HepG2 (cell line): ENCODE measurements around the gene GSPT1. TPM values are rescaled to one million over a fixed set of nuclear protein-coding genes. Genes with fewer than 3 reads are reported as not detected.

ENCODE experiments used
- ELF4 ChIP-seq: sonication (generic); formaldehyde crosslinking; IDR thresholded peaks from 2 replicates; pipeline ENCODE4 v1.5.0; 2020; ENCODE audit warnings: missing genetic modification reagents, mild to moderate bottlenecking, moderate library complexity, borderline replicate concordance
- HDAC2 ChIP-seq: sonication (generic); formaldehyde crosslinking; IDR thresholded peaks from 2 replicates; pipeline ENCODE4 v1.4.0; 2020; ENCODE audit warnings: missing genetic modification reagents
- KLF15 ChIP-seq: sonication (generic); formaldehyde crosslinking; IDR thresholded peaks from 2 replicates; pipeline ENCODE4 v1.8.1; 2023; ENCODE audit warnings: borderline replicate concordance, mild to moderate bottlenecking, inconsistent platforms, missing genetic modification reagents, mixed read lengths
- TAF15 ChIP-seq: fragments of 200-400 bp; formaldehyde crosslinking; IDR thresholded peaks from one replicate; pipeline ENCODE4 v1.6.1; 2018; ENCODE audit warnings: mild to moderate bottlenecking, low read depth, low read length; ENCODE audit not compliant: poor library complexity, severe bottlenecking
- ZBTB3 ChIP-seq: sonication (generic); formaldehyde crosslinking; IDR thresholded peaks from 2 replicates; pipeline ENCODE4 v1.4.0; 2020; ENCODE audit warnings: low read depth, mild to moderate bottlenecking, moderate library complexity, missing genetic modification reagents, borderline replicate concordance
- ZEB1 ChIP-seq: IDR thresholded peaks from 2 replicates; pipeline ENCODE4 v1.6.1; 2012; ENCODE audit warnings: mild to moderate bottlenecking, low read depth, inconsistent platforms; ENCODE audit not compliant: insufficient replicate concordance
- ZNF430 ChIP-seq: sonication (generic); formaldehyde crosslinking; IDR thresholded peaks from 2 replicates; pipeline ENCODE4 v1.9.0; 2021; ENCODE audit warnings: mild to moderate bottlenecking, missing genetic modification reagents
- ZNF546 ChIP-seq: sonication (generic); formaldehyde crosslinking; conservative IDR thresholded peaks from 2 replicates; pipeline ENCODE4 v1.8.1; 2023; ENCODE audit warnings: mild to moderate bottlenecking, missing genetic modification reagents
- ZNF616 ChIP-seq: sonication (generic); formaldehyde crosslinking; IDR thresholded peaks from 2 replicates; pipeline ENCODE4 v1.5.0; 2020; ENCODE audit warnings: low read depth, mild to moderate bottlenecking, missing genetic modification reagents
- polyA plus RNA-seq, 8 experiments: library from polyadenylated mRNA; depleted of rRNA in 3 of 8; stranded (reverse) in 7 of 8; unstranded in 1 of 8; fragments of >200 nt; fragmentation: Illumina TruSeq in 4 of 8; extraction: Trizol in 4 of 8; gene quantifications; 2 replicates each; pipeline versions ENCODE4 v1.2.1 to v1.2.3, GENCODE V29; 2011 to 2016; ENCODE audit warnings: low read depth in 4 of 8, missing spikeins in 1 of 8, mixed read lengths in 1 of 8; ENCODE audit not compliant: insufficient read depth in 1 of 8
- total RNA-seq, 5 experiments: library from RNA; depleted of rRNA; stranded (reverse); fragments of >200 nt; fragmentation: Illumina TruSeq; extraction: Trizol; gene quantifications; 2 replicates each; pipeline ENCODE4 v1.2.3, GENCODE V29; 2016; ENCODE audit warnings: low read depth in 1 of 5
- TF ChIP-seq, protein P1 (sequence below): sonication (generic); formaldehyde crosslinking; IDR thresholded peaks from 2 replicates; pipeline ENCODE4 v1.4.0; 2020; ENCODE audit warnings: missing genetic modification reagents, borderline replicate concordance
- TF ChIP-seq, protein P2 (sequence below): sonication (generic); formaldehyde crosslinking; IDR thresholded peaks from 2 replicates; pipeline ENCODE4 v1.4.0; 2020; ENCODE audit warnings: mild to moderate bottlenecking, missing genetic modification reagents, borderline replicate concordance
- TF ChIP-seq, protein P3 (sequence below): sonication (generic); formaldehyde crosslinking; IDR thresholded peaks from 2 replicates; pipeline ENCODE4 v1.4.0; 2020; ENCODE audit warnings: missing genetic modification reagents, borderline replicate concordance
- TF ChIP-seq, protein P4 (sequence below): sonication (generic); formaldehyde crosslinking; IDR thresholded peaks from 2 replicates; pipeline ENCODE4 v1.8.1; 2023; ENCODE audit warnings: mild to moderate bottlenecking, missing genetic modification reagents
- TF ChIP-seq, protein P5 (sequence below): sonication (generic); formaldehyde crosslinking; IDR thresholded peaks from 2 replicates; pipeline ENCODE4 v1.8.1; 2022; ENCODE audit warnings: mild to moderate bottlenecking, missing genetic modification reagents
- TF ChIP-seq, protein P6 (sequence below): IDR thresholded peaks from 2 replicates; pipeline ENCODE4 v1.6.1; 2016; ENCODE audit warnings: low read depth, borderline replicate concordance
- TF ChIP-seq, protein P7 (sequence below): sonication (generic); formaldehyde crosslinking; IDR thresholded peaks from 2 replicates; pipeline ENCODE4 v1.4.0; 2020; ENCODE audit warnings: missing genetic modification reagents

Gene GSPT1
- total and polyA plus RNA-seq, 2 of the 13 experiments (the other 11 are each of a cell fraction or from before 2014, with no cell fraction given), result 120 to 316 TPM

DNA sequence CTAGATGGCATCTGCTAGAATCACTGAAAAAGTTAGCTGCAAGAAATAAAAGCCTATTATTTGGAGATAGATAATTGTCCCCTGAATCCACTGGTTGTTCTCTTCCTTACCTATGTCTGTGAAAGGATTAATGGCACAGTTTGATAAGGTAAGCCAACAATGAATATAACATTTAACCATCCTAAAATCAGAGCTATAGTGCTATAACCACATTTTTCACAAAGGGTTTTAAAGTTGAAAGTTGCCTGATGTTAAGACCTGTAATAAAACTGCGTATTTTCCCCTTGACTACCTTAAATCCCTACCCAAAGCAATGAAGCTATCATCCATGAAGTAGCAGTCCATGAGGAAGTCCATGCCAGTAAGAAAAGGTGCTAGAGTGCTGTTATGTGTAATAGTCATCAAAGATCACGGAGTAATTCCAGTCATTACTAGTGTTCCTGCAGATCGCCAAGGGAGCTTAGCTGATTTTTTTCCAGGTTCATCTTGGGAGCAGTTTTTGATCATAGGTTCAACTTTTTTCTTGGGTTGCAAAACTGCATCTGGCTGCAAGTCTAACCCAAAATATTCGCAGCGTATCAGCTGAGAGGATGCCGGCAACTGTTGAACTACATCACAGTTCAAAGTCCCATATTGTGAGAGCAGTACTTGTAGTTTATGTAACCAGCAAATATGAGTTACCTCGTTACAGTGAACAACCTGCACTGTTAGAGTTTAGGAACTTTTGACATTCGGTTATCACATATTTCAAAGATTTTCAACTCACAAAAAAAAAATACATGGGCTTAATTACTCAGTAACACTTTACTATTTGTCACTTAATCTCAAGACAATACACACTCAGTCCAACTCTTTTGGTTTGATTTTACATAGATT lies 46.2 kb downstream of the GSPT1 start (continued):
- TF ChIP-seq ZEB1 (peak; percentile 76), TAF15 (no peak), ZNF546 (CRISPR knock-in tag) (no peak; the same call in 1 of the 2 replicates), ZBTB3 (CRISPR knock-in tag) (no peak), ELF4 (CRISPR knock-in tag) (no peak), KLF15 (CRISPR knock-in tag) (no peak), ZNF616 (CRISPR knock-in tag) (no peak), HDAC2 (CRISPR knock-in tag) (peak; percentile 93), ZNF430 (CRISPR knock-in tag) (no peak)
- TF ChIP-seq, protein P1, sequence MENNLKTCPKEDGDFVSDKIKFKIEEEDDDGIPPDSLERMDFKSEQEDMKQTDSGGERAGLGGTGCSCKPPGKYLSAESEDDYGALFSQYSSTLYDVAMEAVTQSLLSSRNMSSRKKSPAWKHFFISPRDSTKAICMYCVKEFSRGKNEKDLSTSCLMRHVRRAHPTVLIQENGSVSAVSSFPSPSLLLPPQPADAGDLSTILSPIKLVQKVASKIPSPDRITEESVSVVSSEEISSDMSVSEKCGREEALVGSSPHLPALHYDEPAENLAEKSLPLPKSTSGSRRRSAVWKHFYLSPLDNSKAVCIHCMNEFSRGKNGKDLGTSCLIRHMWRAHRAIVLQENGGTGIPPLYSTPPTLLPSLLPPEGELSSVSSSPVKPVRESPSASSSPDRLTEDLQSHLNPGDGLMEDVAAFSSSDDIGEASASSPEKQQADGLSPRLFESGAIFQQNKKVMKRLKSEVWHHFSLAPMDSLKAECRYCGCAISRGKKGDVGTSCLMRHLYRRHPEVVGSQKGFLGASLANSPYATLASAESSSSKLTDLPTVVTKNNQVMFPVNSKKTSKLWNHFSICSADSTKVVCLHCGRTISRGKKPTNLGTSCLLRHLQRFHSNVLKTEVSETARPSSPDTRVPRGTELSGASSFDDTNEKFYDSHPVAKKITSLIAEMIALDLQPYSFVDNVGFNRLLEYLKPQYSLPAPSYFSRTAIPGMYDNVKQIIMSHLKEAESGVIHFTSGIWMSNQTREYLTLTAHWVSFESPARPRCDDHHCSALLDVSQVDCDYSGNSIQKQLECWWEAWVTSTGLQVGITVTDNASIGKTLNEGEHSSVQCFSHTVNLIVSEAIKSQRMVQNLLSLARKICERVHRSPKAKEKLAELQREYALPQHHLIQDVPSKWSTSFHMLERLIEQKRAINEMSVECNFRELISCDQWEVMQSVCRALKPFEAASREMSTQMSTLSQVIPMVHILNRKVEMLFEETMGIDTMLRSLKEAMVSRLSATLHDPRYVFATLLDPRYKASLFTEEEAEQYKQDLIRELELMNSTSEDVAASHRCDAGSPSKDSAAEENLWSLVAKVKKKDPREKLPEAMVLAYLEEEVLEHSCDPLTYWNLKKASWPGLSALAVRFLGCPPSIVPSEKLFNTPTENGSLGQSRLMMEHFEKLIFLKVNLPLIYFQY (CRISPR knock-in tag), result no peak
- TF ChIP-seq, protein P2, sequence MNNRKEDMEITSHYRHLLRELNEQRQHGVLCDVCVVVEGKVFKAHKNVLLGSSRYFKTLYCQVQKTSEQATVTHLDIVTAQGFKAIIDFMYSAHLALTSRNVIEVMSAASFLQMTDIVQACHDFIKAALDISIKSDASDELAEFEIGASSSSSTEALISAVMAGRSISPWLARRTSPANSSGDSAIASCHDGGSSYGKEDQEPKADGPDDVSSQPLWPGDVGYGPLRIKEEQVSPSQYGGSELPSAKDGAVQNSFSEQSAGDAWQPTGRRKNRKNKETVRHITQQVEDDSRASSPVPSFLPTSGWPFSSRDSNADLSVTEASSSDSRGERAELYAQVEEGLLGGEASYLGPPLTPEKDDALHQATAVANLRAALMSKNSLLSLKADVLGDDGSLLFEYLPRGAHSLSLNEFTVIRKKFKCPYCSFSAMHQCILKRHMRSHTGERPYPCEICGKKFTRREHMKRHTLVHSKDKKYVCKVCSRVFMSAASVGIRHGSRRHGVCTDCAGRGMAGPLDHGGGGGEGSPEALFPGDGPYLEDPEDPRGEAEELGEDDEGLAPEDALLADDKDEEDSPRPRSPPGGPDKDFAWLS (CRISPR knock-in tag), result no peak
- TF ChIP-seq, protein P3, sequence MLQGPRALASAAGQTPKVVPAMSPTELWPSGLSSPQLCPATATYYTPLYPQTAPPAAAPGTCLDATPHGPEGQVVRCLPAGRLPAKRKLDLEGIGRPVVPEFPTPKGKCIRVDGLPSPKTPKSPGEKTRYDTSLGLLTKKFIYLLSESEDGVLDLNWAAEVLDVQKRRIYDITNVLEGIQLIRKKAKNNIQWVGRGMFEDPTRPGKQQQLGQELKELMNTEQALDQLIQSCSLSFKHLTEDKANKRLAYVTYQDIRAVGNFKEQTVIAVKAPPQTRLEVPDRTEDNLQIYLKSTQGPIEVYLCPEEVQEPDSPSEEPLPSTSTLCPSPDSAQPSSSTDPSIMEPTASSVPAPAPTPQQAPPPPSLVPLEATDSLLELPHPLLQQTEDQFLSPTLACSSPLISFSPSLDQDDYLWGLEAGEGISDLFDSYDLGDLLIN (CRISPR knock-in tag), result no peak
- TF ChIP-seq, protein P4, sequence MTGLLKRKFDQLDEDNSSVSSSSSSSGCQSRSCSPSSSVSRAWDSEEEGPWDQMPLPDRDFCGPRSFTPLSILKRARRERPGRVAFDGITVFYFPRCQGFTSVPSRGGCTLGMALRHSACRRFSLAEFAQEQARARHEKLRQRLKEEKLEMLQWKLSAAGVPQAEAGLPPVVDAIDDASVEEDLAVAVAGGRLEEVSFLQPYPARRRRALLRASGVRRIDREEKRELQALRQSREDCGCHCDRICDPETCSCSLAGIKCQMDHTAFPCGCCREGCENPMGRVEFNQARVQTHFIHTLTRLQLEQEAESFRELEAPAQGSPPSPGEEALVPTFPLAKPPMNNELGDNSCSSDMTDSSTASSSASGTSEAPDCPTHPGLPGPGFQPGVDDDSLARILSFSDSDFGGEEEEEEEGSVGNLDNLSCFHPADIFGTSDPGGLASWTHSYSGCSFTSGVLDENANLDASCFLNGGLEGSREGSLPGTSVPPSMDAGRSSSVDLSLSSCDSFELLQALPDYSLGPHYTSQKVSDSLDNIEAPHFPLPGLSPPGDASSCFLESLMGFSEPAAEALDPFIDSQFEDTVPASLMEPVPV, result peak; percentile 59; the same call in 1 of the 2 replicates
- TF ChIP-seq, protein P5, sequence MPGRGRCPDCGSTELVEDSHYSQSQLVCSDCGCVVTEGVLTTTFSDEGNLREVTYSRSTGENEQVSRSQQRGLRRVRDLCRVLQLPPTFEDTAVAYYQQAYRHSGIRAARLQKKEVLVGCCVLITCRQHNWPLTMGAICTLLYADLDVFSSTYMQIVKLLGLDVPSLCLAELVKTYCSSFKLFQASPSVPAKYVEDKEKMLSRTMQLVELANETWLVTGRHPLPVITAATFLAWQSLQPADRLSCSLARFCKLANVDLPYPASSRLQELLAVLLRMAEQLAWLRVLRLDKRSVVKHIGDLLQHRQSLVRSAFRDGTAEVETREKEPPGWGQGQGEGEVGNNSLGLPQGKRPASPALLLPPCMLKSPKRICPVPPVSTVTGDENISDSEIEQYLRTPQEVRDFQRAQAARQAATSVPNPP, result no peak
- TF ChIP-seq, protein P6, sequence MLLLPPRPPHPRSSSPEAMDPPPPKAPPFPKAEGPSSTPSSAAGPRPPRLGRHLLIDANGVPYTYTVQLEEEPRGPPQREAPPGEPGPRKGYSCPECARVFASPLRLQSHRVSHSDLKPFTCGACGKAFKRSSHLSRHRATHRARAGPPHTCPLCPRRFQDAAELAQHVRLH (CRISPR knock-in tag), result no peak
- TF ChIP-seq, protein P7, sequence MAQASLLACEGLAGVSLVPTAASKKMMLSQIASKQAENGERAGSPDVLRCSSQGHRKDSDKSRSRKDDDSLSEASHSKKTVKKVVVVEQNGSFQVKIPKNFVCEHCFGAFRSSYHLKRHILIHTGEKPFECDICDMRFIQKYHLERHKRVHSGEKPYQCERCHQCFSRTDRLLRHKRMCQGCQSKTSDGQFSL (CRISPR knock-in tag), result 0 out of 2 replicates have a peak, but pooled peaks have one; percentile 15
